GM18907 (cell line): Measurements from ENCODE around the gene KAZN.

Source experiments
- ATAC-seq: cut with Tn5 transposase; IDR thresholded peaks from one replicate; pipeline ENCODE4 v1.9.1; 2021; ENCODE audit warnings: mild to moderate bottlenecking, moderate library complexity; ENCODE audit not compliant: unreplicated experiment

KAZN gene

DNA sequence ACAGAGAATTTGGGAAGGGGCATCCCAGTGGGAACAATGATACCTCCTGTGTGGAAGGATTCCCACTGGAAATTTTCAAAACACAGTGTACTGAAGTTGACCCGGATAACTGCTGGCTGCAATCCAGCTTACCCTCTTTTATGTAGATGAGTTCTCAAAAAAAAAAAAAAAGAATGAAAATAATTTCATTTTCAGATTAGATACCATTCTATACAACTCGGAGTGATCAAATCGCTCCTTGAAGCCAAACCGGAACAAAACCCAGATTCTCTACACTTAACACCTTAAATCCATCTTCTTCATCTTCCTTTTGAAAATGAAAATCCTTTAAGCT is 69.1 kb downstream of the KAZN start:
- ATAC-seq: no peak

DNA sequence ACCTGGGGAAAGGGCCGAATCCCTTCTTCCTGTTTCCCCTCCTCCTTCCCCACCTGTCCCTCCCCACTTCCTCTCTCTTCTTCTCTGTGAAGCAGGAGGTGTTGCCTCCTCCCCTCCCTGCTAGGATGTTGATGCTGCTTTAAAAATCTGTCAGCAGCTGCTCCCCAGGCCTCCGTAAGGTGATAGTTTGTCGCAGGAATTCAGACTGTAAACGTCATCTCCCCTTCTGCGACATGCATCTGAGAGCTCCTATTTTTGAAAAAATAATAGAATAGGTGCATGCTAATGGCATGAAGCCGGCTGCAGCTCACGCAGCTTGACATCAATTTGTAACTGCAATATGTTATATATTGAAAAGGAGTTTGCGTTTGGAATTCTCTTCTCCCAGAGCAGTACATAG is 70.1 kb downstream of the KAZN start:
- ATAC-seq: no peak

DNA sequence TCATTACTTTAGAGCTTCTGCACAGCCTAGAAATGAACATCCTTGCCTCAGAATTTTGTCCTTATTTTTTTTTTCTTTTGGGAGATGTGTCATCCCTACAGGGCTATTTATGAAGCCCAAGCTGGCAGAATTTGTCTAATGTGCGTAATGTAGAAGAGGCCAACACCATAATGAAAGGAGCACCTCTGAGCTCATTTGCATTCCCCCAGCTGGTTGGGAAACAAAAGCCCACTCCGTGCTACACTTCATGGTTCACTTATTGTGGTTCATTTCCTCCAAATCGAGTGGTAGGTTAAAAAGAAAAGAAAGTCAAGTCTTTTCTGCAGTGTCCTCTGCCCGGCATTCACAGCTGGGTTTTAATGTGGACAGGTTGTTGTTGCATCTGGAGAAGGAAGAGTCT is 73.5 kb downstream of the KAZN start:
- no peak for ATAC-seq

DNA sequence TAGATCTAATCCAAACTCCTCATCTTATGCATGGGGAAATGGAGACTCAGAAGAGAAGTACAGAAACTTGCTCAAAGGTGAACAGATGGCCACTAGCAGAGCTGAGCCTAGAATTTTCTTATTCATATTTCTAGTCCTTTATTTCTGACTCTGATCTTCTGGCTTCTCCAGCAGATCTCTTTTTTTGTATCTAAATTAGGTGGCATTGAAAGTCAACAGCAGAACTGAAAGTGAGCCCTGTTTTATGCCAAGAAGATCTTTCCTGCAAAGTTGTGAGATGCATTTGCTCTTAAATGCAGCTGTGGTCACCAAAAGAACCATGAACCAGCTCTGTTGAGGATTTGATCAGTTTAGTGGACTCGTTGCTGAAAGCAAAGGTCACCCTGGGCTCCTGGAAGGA is 75.5 kb downstream of the KAZN start:
- no peak for ATAC-seq

DNA sequence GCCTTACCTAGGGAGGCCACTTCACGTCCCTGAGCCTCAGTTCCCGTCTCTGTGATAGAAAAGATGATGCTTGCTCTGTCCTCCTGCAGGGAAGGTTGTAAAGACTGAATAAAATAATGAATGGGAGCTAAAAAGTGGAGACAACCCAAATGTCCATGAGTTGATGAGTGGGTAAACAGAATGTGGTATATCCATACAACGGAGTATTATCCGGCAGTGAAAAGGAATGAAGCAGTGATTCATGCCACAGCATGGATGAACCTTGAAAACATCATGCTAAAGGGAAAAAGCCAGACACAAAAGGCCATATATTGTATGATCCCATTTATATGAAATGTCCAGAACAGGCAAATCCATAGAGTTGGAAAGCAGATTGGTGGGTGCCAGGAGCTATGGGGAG is 77.9 kb downstream of the KAZN start:
- no peak for ATAC-seq

DNA sequence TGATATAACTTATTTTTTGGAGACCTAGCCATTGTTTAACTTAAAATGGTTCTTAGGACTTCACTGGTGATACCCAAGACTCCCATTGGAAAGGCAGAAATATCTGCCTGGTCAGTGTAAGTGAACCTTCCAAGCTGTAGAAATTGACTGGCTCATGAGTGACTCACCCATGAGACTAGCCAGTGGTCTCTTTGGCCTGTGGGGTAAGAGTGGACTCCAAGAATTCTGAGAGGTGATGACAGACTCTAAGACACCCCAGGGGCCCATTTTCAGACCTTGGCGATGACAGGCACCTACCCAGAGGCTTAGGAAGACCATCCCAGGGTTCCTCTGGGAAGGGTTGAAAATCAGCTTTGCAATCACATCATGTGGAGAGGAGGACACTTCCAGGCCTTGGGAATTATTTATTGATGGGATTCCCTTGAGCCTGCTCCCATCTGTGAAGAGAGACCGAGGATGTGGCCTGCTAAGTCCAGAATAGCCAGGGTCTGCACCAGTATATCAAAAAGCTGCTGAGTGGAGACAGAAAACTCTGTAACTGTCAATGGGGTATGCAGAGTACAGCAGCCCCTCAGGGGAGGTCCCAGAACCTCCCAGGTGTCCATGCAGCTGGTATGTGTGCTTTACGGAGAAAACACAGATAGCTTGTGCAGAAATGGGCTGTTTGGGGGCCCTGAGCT is 78.9 kb downstream of the KAZN start:
- no peak for ATAC-seq

DNA sequence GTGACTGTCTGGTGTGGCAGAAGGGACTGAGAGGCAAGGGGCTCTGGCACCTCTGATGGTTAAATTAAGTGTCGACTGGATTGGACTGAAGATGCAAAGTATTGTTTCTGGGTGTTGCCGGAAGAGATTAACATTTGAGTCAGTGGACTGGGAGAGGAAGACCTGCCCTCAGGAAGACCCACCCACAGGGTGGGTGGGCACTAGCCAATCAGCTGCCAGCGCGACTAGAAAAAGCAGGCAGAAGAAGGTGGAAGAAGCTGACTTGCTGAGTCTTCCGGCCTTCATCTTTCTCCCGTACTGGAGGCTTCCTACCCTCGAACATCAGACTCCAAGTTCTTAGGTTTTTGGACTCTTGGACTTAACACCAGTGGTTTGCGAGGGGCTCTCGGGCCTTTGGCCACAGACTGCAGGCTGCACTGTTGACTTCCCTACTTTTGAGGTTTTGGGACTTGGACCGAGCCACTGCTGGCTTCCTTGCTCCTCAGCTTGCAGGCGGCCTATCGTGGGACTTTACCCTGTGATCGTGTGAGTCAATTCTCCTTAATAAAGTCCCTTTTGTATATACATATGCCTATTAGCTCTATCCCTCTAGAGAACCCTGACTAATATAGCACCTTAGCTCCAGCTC is 79.6 kb downstream of the KAZN start:
- no peak for ATAC-seq

DNA sequence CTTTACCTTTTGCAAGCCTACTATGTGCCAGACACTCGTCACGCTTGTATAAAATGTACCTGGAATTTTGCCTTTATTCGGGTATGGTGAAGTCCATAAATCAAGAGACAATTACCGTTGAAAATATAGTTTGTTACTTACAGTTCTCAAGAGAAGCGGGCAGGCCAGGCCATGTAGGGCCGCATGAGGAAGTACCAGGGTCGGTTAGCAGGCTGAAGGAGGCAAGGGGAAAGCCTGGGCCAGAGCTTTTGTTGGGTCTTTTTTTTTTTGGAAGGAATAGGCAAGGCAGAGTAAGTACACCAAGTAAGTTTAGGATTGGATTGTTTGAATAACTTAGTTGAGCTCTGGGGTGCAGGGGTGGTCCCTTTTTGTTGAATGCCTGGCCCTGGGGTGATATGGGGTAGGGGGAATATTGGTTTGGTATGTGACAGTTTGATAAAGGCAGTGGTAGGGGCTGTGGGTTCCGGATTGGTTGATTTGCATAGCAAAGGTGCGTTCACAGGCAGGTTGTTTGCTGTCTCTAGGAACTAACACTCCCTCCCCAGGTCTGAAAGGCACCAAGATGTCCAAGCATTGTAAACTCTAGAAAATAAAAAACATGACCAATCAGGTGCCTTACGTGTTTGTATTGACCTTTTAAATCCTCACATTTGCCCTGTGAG is 80.7 kb downstream of the KAZN start:
- ATAC-seq: no peak

DNA sequence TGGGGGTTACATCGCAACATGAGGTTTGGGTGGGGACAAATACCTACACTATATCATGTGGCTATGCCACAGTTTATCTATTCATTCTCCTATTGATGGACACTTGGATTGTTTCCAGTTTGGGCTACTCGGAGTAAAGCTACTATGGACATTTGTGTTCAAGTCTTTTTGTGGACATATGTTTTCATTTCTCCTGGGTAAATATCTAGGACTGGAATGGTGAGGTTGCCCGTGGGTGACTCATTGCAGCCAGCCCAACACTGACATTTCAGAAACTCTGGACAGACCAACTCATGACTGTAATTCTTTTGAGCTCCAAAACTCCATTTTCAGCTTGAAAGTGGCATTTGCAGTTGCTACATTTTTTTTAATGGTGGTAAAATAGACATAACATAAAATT is 82.7 kb downstream of the KAZN start:
- no peak for ATAC-seq

DNA sequence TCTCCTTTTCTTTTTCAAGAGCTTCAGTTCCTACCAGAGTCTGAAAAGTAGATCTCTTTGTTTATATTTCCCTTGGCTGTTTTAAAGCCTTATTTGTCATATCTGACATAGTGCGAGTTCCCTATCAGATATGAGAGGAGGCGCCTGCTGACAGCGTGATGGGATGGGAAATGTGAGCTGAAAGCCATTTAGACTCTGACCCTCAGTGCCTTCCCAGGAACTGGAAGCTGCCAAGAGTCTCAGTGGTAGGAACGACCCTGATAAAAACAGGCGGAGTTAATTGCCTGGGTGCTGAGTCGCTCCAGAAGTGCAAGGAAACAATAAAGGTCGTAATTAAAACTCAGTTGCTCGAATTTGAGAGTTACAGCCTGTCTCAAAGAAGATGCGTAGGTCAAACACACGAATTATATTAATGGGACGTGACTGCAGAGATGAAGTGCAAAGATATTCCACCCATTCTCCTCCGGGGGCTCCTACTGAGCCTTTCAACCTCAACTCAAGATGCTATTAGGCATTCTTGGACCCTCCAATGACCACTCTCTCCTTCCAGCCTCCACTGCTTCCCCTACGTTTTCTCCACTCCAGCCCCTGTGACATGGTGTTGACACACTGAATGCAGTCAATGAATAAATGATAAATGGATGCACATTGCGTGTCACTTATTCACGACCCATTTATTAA is 84.6 kb downstream of the KAZN start:
- no peak for ATAC-seq

DNA sequence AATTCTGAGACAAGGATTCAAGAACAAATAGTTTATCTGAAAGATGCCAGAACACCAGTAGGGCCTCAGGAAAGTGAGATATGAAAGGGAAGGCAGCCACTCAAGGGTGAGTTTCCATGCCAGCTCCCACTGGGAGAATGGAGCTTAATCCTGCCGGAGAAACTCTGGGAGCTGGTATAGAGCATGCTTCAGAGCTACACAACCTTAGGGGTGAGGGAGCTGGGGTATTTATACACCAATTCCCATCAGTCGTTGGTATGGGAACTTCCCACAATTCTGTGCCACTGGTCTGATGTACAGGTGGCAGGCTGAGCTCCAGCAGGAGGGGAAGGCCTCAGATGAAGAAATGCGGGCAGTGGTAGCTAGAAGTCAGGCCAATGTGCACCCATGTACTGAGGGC is 86.6 kb downstream of the KAZN start:
- ATAC-seq: no peak

DNA sequence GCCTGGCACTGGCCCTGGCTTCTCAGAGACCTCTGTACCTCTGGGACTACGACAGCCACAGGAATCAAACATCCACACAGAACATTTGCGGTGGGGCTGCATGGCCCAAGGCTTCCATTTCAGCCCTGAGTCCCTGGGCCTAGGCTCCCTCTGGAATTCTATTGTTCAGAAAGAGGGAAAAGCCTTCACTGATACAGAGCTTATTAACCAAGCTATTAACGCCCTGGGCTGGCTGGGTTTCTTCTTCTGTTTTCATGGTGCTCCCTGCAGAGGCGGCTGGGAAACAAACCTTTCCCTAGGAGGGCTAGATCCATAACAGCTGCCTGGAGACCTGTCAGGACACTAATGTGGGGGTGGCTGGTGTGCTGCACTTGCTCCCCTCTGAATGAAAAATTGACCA is 88.2 kb downstream of the KAZN start:
- ATAC-seq: no peak

DNA sequence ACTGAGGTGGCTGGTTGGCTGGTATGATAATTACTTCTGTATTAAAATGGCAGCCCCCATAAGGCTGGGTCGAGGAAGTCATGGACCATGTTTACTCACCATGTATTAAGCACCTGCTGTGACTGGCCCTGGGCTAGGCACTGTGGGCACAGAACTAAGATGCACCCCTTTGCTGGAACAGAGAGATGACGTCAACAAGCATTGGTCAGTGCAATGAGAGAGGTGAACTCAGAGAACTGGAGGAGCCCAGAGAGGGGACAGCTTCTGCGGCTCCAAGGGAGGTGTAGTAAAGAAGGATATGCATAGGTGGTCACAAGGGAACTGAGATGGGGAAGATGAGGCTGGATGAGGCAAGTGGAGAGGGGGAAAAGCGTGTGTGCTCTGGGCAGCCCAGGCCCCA is 88.7 kb downstream of the KAZN start:
- ATAC-seq: no peak

DNA sequence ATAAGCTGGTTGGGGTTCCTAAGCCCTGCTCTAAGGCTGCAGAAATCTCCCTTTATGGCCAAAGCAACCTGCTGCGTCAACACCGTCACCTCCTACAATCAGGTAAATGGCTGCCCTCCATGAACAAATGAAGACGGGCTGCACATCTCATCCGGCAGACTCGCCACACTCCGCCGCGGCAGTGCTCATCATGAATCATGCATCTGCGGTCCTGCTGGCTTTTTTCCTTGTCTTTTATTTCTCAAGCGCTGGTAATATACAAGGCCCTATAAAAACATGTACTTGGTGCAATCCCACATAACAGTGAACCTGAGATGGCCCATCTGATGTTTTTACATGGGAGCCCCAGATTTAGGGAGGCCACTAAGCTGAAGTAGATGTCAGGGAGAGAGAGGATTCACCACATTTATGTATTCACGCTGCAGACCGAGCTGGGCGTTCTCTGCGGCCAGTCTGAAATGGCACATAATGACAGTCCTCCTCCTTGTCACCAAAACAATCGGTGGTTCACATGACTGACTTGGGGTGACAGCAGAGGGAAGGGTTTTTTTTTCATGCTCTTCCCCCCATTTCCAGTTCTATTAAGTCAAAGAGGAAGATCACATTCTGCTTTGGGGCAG is 91.6 kb downstream of the KAZN start:
- no peak for ATAC-seq

DNA sequence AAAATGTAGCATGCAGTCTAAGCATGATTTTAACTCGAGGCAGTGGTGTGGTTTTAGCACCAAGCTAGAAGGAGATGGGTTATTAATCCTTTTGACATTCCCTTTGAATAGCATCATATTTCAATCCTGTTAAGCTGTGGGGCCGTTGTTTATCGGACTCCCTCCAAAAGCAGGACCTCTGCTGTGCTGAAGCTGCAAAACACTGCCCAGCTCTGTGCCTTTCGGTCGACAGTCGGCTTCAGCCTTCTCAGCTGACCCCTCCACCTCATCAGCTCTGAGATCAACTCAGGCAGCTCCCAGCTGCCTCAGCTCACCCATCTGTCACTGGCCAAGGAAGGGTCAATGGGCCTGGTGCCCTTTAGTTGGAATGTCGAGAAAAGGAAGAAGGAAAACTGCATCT is 95.5 kb downstream of the KAZN start:
- no peak for ATAC-seq

DNA sequence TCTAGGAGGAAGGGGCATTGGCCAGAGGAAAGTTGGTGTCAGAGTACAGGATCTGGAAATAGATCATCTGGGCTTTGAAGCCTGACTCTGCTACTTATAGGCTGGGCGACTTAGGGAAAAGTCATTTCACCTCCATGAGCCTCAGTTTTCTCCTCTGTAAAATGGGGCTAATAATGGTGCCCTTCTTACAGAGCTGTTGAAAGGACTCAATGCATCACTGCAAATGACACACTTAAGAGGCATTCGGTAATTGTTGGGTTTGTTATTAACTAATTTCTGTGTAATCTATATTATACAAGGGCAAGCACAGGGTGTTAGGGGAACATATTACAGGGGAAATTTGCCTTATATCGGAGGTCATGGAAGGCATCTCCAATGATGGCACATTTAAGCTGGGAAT is 96.1 kb downstream of the KAZN start:
- ATAC-seq: no peak

DNA sequence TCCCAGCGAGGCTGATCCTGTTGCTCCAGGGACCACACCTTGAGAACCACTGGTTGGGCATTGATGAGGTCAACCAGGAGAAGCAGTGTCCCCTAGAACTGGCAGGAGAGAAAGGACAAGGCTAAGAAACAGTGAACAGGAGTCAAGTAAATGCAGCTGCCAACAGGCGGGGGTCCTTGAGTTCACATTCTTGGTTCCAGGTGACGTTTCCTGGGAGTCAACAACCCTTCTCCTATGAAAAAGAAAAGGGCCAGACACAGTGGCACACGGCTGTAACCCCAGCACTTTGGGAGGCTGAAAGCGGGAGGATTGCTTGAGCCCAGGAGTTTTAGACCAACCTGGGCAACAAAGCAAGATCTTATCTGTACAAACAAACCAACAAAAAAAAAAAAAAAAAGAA is 98.3 kb downstream of the KAZN start:
- ATAC-seq: no peak

DNA sequence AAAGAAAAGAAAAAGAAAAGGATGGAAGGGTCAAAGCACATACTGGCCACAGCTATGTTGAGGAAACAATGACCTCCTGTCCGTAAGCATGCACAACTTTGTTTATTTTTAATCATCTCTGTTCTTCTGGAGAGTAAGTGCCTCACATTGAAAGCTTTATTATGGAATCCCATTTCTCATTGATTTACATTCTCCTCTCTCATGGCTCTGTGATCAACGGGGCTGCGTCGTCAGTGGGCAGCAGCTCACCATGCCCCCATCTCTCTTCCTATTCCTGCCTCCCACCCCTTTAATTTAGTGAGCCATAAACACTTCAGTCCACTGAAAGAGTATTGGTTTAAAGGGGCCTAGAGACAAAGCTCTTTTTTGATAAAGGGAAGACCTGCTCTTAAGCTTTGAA is 98.9 kb downstream of the KAZN start:
- no peak for ATAC-seq

DNA sequence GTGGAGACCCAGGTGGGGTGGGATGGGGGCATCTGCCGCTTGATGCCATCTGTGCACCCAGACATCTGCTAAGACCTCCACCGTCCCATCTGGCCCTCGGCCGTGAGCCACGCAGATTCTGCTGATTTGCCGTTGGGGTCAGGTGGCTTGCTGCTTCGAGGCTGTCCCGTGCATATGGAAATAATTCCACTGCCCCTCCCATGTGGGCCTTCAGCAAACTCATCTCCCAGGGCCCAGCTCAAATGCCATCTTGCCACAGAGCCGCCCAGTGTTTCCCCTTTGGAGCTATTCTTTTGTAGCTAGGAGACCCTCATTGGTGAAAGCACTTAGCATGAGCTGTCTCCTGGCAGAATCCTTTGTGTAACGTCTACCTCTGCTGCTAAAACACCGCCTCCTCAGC is 99.8 kb downstream of the KAZN start:
- no peak for ATAC-seq

DNA sequence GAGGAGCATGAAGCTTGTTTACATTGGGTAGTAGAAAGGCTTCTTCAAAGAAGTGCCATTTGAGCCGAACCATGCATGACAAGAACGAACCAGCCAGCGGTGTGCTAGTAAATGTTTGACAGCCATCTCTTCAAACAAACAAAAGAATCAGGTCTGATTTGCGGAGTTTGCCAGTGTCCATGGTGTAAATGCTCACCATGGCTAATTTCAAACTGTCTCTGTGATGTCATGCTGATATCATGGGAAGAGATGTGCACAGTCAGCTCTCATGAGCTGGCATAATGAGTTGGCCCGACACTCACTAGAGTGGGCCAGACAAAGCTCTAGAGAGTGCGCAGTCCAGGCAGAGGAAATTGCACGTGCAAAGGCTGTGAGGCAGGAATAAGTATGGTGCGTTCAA is 101.1 kb downstream of the KAZN start:
- no peak for ATAC-seq

DNA sequence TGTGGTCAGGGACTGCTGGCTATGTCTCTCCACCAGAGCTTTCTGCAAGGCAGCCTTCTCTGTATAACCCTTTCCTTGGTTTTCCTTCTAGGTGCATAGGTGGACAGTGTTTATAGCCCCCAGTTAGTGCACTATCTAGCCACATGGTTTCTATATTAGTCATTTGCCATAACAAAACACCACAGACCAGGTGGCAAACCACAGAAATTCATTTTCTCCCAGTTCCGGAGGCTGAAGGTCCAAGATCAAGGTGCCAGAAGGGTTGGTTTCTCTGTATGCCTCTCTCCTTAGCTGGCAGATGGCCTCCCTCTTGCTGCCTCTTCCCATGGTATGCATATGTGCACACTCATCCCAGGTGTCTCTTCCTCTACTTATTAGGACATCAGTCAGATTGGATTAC is 106.4 kb downstream of the KAZN start:
- no peak for ATAC-seq

DNA sequence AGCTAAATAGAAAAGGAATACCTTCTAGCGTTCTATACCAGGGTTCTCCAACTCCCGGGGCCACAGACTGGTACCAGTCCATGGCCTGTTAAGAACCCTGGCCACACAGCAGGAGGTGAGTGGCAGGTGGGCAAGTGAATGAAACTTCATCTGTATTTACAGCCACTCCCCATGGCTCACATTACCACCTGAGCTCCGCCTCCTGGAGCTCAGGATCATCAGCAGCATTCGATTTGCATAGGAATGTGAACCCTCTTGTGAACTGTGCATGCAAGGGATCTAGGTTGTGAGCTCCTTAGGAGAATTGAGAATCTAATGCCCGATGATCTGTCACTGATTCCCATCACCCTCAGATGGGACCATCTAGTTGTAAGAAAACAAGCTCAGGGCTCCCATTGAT is 107.3 kb downstream of the KAZN start:
- no peak for ATAC-seq
